GM18861 (cell line): ENCODE results near the gene TAAR2.
"Not testable (repeated sequence)": the region's sequence is repeated elsewhere in the genome, so short reads cannot be mapped to it uniquely, and the experiment has no call there.

Experiments
- ATAC-seq: cut with Tn5 transposase; IDR thresholded peaks from one replicate; pipeline ENCODE4 v1.9.1; 2021; ENCODE audit not compliant: unreplicated experiment

TAAR2 gene

GRCh38 chr6:132614554-132614953 lies 9.5 kb downstream of the TAAR2 start:
- peak; percentile 36 for ATAC-seq

DNA sequence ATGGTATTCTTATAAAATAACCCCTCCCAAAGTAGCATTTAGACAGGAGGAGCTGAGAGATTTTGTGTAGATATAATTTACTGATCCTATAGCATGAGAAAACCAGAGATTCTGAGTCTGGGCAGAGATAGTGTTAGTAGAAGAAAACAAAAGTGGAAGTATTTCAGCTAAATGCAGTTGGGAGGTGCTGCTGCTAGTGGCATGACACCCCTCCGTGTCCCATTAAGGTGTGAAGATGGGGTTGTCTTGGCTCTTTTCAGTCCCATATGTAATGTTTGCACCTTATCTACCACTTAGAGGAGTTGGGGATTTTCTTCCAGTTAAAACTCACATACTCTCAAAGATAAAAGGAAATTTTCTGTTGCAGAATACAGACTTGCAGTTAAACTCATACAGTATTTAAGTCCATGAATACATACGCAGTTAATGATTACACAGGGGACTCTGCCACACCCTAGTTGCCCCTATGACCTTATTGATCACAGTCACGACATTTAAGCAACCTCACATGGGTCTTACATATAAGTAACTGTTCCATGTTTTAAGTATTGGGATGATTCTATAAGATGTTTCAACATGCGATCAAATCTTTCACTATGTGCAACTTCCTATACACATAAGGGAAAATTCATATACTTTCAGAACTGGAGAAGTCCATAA lies 11.5 kb downstream of the TAAR2 start:
- ATAC-seq, result peak; percentile 48

GRCh38 chr6:132611616-132612015 lies 12.5 kb downstream of the TAAR2 start:
- no peak for ATAC-seq

DNA sequence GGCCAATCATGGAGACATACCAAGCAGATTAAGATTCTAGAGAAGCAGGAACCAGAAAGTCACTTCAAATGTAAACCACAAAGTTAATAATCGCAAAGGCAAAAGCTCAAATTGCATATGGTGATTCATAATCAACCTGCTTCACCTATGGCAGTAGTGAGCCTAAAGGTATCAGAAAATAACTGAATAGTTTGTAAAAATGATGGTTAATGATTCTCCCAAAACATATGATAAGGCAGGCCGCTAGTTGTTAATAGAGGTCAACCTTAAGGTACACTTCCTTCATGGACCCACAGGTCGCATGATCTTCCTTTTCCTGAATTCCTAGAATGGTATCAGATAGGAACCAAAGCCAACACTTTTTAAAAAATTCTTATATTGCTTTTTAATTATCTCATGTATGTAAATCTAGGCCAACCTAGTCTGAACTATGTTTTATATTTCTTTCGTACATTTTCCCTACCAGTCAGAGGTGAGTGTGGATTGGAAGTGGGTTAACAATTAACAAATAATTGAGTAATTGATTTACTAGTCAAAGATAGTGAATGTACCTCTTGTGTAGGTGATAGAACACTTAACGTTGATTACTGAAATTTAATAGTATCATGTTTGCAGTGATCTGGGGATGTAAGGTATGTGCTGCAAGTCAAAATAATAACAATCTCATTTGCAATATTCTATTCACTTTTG lies 16.4 kb downstream of the TAAR2 start:
- ATAC-seq, result peak; percentile 93

DNA sequence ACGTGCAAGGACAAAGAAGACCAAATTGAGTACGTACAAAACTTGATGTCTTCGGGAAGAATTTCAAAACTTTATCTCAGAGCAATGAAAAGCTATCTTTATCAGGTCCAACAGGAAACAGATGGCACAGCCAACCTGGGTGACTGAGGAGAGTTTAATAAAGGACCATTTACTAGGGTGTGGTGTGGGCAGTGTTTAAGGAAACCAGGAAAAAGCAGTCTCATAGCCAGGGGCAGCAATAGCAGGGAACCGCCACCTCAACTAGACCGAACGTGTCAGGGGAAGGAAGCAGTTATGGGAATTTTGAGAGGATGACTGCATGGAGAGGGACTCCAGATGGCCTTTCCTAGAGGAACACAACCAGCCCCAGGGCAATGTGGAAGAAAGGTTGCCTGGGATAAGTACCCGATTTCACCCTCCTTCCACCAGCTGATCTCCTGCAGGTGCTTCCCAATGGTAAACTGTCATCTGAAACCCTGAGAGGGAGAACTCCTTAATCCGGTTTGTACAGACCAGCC lies 19.4 kb downstream of the TAAR2 start:
- ATAC-seq, result no peak

GRCh38 chr6:132600900-132601299 lies 23.2 kb downstream of the TAAR2 start:
- not testable (repeated sequence) for ATAC-seq

GRCh38 chr6:132598473-132598872 lies 25.6 kb downstream of the TAAR2 start:
- no peak for ATAC-seq

DNA sequence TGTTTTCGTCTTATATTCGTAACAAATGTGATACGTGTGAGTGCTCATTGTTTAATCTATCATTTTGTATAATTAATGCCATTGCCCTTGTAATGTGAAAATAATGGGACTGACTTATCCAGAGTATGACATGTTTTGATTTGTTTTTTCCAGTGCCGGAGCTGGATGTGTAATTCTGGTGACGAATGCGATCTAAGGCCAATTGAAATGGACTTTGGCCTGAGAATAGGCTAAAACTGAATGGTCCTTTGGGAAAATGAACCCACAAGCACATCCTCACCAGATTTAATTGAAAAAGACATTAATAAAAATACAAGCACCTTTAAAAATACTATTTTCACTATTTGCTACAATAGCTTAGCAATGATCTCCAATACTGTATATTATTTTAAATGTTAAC lies 27.9 kb downstream of the TAAR2 start:
- no peak for ATAC-seq

DNA sequence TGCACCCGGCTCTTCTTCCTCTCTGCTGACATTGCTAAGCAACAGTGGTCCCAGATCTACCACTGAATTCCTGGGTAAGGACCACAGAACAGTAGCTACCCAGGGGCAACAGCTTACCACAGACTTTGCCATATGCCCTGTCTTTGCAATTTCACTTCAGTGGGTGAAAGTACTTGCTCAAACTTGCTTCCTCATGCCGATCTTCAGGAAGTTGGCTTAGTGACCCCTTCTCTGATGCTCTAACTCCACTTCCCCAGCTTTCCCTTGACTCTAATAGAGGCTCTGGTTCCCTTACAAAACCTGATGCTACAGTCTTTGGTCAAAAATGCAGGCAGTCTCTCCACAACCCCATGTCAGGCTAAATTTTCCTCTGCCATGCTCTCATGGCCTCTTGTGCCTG lies 31.2 kb downstream of the TAAR2 start:
- no peak for ATAC-seq

DNA sequence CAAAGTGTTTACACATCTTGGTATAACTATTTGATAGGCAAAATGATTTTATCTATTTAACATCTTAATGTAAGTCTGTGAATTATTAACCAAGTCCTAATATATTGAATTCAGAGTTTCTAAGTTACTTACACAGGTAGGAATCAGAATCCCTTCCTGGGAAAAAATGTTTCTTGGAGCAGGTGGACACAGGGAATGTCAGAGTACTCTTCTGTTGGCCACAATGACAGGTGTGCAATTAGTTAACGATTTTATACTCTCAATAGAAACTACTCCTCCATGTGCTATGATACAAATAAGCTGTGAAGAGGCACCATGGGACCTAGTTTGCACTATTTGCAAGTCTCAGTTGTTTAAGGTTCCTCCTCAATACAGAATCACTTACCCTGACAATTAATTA lies 33.7 kb downstream of the TAAR2 start:
- no peak for ATAC-seq

- ATAC-seq, result no peak
Observed at GRCh38 chr6:132589454-132589853, 34.6 kb downstream of the TAAR2 start, which contains the start of gene TAAR5. TSS of gene TAAR5 (minus strand) at chr6:132589741. CDS start at chr6:132589686, 55 bp downstream.

GRCh38 chr6:132587424-132587823 lies 36.7 kb downstream of the TAAR2 start:
- ATAC-seq, result no peak

GRCh38 chr6:132584698-132585097 lies 39.4 kb downstream of the TAAR2 start:
- ATAC-seq, result no peak

GRCh38 chr6:132571774-132572173 lies 52.3 kb downstream of the TAAR2 start:
- no peak for ATAC-seq

DNA sequence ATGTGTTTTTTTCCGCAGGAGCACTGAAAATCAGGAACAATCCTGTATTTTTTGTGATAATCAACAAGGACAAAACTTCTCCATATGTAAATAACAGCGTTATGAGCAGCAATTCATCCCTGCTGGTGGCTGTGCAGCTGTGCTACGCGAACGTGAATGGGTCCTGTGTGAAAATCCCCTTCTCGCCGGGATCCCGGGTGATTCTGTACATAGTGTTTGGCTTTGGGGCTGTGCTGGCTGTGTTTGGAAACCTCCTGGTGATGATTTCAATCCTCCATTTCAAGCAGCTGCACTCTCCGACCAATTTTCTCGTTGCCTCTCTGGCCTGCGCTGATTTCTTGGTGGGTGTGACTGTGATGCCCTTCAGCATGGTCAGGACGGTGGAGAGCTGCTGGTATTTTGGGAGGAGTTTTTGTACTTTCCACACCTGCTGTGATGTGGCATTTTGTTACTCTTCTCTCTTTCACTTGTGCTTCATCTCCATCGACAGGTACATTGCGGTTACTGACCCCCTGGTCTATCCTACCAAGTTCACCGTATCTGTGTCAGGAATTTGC lies 53.8 kb downstream of the TAAR2 start, which contains the start of gene TAAR6:
Gene TAAR6, plus strand, starts transcription at position 102 of the 557 bp plus-strand sequence. Its CDS starts 0 bp downstream, at position 102.
- no peak for ATAC-seq

GRCh38 chr6:132569170-132569569 lies 54.9 kb downstream of the TAAR2 start:
- ATAC-seq, result no peak

GRCh38 chr6:132568611-132569010 lies 55.5 kb downstream of the TAAR2 start:
- no peak for ATAC-seq

DNA sequence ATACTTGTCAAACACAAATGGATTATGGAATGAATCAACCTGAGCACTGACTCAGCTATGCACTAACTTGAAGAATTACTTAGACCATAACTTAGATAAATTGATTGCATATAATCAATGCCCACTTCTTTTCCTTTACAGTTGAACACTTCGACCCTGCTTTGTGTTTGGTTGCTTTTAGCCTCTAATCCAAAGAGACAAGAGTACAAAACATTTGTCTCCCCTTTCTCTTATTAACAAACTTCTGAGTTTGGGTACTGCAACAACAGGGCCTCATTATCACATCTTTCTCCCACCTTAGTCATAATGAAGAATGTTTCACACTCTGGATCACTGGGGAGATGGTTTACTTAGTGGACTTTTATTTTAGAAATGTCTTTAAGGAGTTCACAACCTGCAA lies 56.5 kb downstream of the TAAR2 start:
- no peak for ATAC-seq
